Measurements from ENCODE around the gene RTL9. TPM values are rescaled to one million over a fixed set of nuclear protein-coding genes. Genes with fewer than 3 reads are reported as not detected.

RTL9 gene
- total and polyA plus RNA-seq, 2 of the 13 experiments (the other 11 are each of a cell fraction or from before 2014, with no cell fraction given), result 0.01 to 0.02 TPM

GRCh38 chrX:110402850-110403221 is 44.2 kb downstream of the RTL9 start:
- FAIRE-seq, result no peak
- no peak overlapping the region for H3K4me2 ChIP-seq (ENCODE audit: low read depth, low read length)
- ChIA-PET CTCF (ENCODE audit: low intra/inter-chr PET ratio, low total read pairs) (no interaction called here), POLR2A (no interaction called here)
- H3K79me2 ChIP-seq (ENCODE audit: insufficient read depth, low read length), result no peaks in the 10 kb centered on the region
- no peak for DNase-seq (ENCODE audit: low spot score)
- no peak overlapping the region for H3K4me3 ChIP-seq (replicated peaks in 1 of 3; ENCODE audit: insufficient read depth in 1 of 3, low read depth in 2 of 3, low read length in 3 of 3)
- H3K9me3 ChIP-seq (ENCODE audit: low read length), result no peaks in the 10 kb centered on the region
- no peak overlapping the region for H3K9ac ChIP-seq (ENCODE audit: insufficient read depth, low read depth, low read length)
- BruUV-seq (replicated peaks), result no TSS peak
- ATAC-seq, result no peak
- no peaks in the 10 kb centered on the region for H3K4me1 ChIP-seq (ENCODE audit: insufficient read depth, low read length)
- H3K27ac ChIP-seq (ENCODE audit: extremely low read length, insufficient read depth, low read length), result no peak overlapping the region
- intact Hi-C loops (cut with micrococcal nuclease; ENCODE audit: unreplicated experiment) (no loop called here), in situ Hi-C loops (cut with HindIII; ENCODE audit: extremely low pct_ligation_motif_present, low pct_unique_long_range_greater_than_20kb) (loop anchor here (5.0 to 25.0 kb wide), 2 partner anchors 246 to 491 kb away; no protein-coding TSS in a partner anchor)
- TF ChIP-seq ZNF205 (CRISPR knock-in tag; IDR thresholded peaks at IDR 0.05) (no peak), USF2 (IDR thresholded peaks at IDR 0.05; ENCODE audit: low read depth, low read length) (no peak), USF2 (CRISPR knock-in tag; IDR thresholded peaks at IDR 0.05; ENCODE audit: borderline replicate concordance) (no peak), RBAK (CRISPR knock-in tag; IDR thresholded peaks at IDR 0.05) (no peak), JUN (CRISPR knock-in tag; IDR thresholded peaks at IDR 0.05) (no peak), ZNF343 (CRISPR knock-in tag; IDR thresholded peaks at IDR 0.05) (no peak), ZNF382 (CRISPR knock-in tag; IDR thresholded peaks at IDR 0.05; ENCODE audit: borderline replicate concordance) (no peak), ZNF607 (CRISPR knock-in tag; IDR thresholded peaks at IDR 0.05; ENCODE audit: borderline replicate concordance) (no peak), NBN (conservative IDR thresholded peaks at IDR 0.05) (no peak), ZNF670 (CRISPR knock-in tag; IDR thresholded peaks at IDR 0.05; ENCODE audit: borderline replicate concordance) (no peak), ZNF749 (CRISPR knock-in tag; IDR thresholded peaks at IDR 0.05; ENCODE audit: borderline replicate concordance) (no peak), MYNN (CRISPR knock-in tag; IDR thresholded peaks at IDR 0.05; ENCODE audit: low read depth) (no peak), ZFP90 (CRISPR knock-in tag; IDR thresholded peaks at IDR 0.05; ENCODE audit: borderline replicate concordance) (no peak)
- no peaks in the 10 kb centered on the region for H3K36me3 ChIP-seq (replicated peaks in 1 of 2; ENCODE audit: control insufficient read depth in 1 of 2, insufficient read depth in 2 of 2, low read length in 2 of 2)
- no peaks in the 10 kb centered on the region for H4K20me1 ChIP-seq (ENCODE audit: insufficient read depth, low read length)
- no peaks in the 10 kb centered on the region for H3K27me3 ChIP-seq (ENCODE audit: control insufficient read depth in 1 of 2, insufficient read depth in 2 of 2, low read length in 2 of 2)
- no CpG with 5 or more reads among the region's 1 CpG for WGBS (ENCODE audit: low lambda C conversion rate)
- no peak overlapping the region for H2AFZ ChIP-seq (ENCODE audit: low read length)

Data from HepG2 (cell line).